Measurements from ENCODE around the gene KNDC1.

KNDC1 gene

DNA sequence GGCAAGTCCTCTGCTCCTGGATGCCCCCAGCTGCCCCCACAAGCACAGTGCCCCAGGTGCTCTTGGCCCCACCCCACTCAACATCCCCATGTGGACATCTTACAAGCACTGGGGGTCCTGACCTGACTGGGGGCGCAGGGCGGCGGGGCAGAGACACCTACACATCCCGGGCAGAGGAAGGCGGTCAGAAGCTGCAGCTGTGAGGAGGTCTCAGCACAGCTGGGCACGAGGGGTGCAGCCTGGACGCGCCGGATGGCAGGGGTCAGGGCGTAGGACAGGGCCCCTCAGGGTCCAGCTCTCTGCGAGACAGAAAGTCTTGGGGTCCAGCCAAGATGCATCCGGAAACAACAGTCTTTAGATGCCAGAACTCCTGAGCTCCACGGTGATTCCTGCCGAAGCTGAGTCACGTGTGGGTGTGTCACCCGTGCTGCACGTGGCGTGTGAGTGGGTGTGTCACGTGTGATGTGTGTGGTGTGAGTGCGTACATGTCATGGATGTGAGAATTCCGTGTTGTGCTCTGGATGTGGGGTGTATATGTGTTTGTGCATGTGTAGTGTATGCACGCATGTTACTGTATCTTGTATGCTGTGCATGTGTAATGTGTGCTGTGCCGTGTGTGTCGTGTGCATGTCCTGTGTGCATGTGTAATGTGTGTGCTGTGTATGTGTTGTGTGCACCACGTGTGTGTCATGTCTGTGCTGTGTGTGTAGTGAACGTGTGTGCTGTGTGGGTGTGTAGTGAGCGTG, 82.8 kb downstream of the KNDC1 start:
- peaks cover 25% of the 10 kb centered on the region for H3K27me3 ChIP-seq (ENCODE audit: control insufficient read depth, insufficient read depth, low read length)

DNA sequence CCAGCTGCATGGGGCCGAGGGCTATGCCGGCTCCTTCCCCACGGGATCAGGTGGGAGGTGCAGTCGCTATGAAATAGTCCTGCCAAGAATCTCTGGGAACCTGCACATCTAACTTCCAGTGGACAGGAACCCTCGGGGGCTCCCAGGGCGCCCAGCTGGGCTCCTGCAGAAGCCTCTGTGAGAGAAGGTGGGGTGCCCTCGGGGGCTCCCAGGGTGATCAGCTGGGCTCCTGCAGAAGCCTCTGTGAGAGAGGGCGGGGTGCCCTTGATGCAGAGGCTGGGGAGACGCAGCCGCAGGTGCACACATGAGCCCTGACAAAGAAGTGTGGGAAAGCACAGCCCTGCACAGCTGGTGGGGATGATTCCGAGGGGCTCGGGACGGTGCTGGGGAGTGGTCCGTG, 83.6 kb downstream of the KNDC1 start:
- Histone ChIP-seq H3K27me3 (ENCODE audit: control insufficient read depth, insufficient read depth, low read length) (peaks cover 25% of the 10 kb centered on the region), H3K36me3 (ENCODE audit: control insufficient read depth, insufficient read depth, low read length) (no peaks in the 10 kb centered on the region)

More for the DNA sequence above, 82.8 kb downstream of the KNDC1 start:
- Histone ChIP-seq H3K27ac (ENCODE audit: low read depth, low read length) (no peak overlapping the region), H3K36me3 (ENCODE audit: control insufficient read depth, insufficient read depth, low read length) (no peaks in the 10 kb centered on the region), H3K4me3 (ENCODE audit: low read length) (no peak overlapping the region), H3K9ac (ENCODE audit: low read length) (no peak overlapping the region), H3K4me1 (ENCODE audit: control insufficient read depth, insufficient read depth, low read length) (no peaks in the 10 kb centered on the region)

DNA sequence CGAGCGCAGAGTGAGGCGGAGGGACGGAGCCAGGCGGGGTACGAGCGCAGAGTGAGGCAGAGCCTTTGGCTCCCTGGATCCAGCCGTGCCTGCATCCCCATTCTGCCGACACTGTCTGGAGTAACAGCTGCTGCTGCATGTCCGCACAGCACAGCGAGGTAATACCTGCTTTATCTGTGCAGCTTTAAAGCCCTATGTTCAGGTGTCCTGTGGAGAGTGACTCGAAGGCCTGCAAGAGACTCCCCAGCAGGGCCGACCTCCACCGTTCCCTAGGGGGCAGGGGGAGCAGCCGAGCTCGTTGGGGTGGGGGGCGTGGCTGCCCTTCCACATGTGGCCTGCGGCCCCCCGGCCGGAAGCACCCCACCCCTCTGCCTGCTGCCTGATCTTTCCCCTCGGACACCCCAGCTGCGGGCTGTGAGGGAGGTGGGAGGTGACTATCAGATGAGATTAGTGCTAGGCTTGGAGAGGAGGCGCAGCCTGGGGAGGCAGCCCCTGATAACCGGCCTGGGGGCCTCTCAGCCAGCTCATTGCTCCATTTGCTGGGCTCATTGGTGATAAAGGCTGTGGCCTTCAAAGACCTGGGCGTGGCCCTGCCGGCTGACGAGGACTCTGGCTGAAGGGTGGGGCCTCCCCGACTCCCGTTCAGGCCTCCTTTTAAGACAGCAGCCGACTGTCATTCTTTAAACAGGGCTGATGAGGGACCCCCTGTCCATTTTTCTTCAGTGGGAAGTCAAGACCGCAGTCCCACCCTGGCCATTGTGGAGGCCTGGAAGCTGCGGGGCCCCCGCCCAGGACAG, 85.6 kb downstream of the KNDC1 start:
- Histone ChIP-seq H3K4me1 (ENCODE audit: control insufficient read depth, insufficient read depth, low read length) (no peaks in the 10 kb centered on the region), H3K27me3 (ENCODE audit: control insufficient read depth, insufficient read depth, low read length) (peaks cover 18% of the 10 kb centered on the region), H3K4me3 (ENCODE audit: low read length) (no peak overlapping the region), H3K36me3 (ENCODE audit: control insufficient read depth, insufficient read depth, low read length) (no peaks in the 10 kb centered on the region), H3K27ac (ENCODE audit: low read depth, low read length) (no peak overlapping the region), H3K9ac (ENCODE audit: low read length) (no peak overlapping the region)

More for the DNA sequence above, 83.6 kb downstream of the KNDC1 start:
- no peak overlapping the region for H3K27ac ChIP-seq (ENCODE audit: low read depth, low read length)
- H3K4me3 ChIP-seq (ENCODE audit: low read length): no peak overlapping the region
- H3K9ac ChIP-seq (ENCODE audit: low read length): no peak overlapping the region
- H3K4me1 ChIP-seq (ENCODE audit: control insufficient read depth, insufficient read depth, low read length): no peaks in the 10 kb centered on the region

DNA sequence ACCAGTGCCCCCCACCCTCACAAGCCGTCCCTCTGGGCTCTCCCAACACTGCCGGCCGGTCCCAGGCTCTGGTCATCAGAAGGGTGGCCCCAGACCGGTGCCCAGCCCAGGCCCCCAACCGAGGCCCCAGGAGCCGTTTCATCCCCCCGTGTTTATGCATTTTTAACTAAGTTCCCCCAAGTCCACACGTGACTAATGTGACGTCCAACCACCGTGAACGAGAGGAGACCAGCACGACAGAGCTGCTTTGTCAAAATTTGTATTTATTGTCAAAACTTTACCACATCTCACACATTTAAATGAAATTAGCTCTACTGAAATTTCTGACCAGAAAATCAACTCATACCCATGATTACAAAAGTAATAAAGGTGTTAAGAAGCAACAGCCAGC, 86.2 kb downstream of the KNDC1 start:
- peaks cover 14% of the 10 kb centered on the region for H3K27me3 ChIP-seq (ENCODE audit: control insufficient read depth, insufficient read depth, low read length)
- H3K9ac ChIP-seq (ENCODE audit: low read length): no peak overlapping the region
- no peak overlapping the region for H3K27ac ChIP-seq (ENCODE audit: low read depth, low read length)
- no peaks in the 10 kb centered on the region for H3K36me3 ChIP-seq (ENCODE audit: control insufficient read depth, insufficient read depth, low read length)
- no peak overlapping the region for H3K4me3 ChIP-seq (ENCODE audit: low read length)
- no peaks in the 10 kb centered on the region for H3K4me1 ChIP-seq (ENCODE audit: control insufficient read depth, insufficient read depth, low read length)

DNA sequence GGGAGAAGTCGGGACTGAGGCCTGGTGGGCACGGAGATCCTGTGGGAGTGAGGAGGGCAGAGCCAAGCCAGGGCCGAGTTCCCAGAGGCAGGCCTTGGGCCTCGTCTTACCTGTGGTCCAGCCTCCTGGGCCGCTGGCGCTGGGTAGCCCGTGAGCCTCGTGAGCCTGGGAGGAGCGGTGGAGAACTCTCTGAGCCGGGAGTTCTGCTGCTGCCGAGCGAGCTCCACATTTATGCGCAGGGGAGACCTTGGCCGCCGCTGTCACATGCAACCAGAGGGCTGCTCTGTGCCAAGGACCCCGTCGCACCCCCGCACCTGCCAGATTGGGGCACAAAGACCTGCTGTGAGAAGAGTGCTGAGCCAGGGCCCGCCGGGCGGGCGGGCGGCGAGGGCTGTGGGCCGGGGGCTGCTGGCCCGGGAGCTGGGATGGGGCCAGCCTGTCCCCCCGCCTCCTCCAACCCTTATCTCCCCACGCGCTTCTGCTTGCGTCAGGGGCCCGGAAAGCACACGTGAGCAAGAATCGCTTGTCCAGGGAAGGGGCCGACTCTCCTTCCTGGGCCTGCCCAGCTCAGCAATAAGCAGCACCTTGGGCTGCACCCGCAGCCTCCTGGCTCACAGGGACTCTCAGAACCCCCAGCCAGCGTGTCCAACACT, 87.8 kb downstream of the KNDC1 start:
- Histone ChIP-seq H3K27me3 (ENCODE audit: control insufficient read depth, insufficient read depth, low read length) (peaks cover 10% of the 10 kb centered on the region), H3K27ac (ENCODE audit: low read depth, low read length) (no peak overlapping the region), H3K4me1 (ENCODE audit: control insufficient read depth, insufficient read depth, low read length) (no peaks in the 10 kb centered on the region), H3K4me3 (ENCODE audit: low read length) (no peak overlapping the region), H3K36me3 (ENCODE audit: control insufficient read depth, insufficient read depth, low read length) (no peaks in the 10 kb centered on the region), H3K9ac (ENCODE audit: low read length) (no peak overlapping the region)

DNA sequence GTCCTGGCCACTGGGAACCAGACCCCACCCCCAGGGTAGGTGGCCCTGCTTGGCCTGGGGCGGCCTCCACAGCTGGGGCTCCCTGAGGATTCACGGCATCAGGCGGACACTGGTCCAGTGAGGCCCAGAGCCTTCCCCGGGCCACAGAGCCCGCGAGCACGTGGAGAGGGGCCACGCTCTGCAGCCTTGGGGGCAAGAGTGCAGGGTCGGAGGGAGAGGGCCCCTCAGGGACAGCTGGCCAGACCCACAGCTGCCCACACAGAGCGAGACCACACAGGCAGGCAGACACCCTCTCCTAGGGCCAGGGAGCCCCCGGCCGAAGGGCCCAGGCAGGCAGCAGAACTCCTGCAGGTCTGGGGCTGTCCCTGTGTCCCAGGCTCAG, 88.3 kb downstream of the KNDC1 start:
- no peak overlapping the region for H3K4me3 ChIP-seq (ENCODE audit: low read length)
- no peaks in the 10 kb centered on the region for H3K36me3 ChIP-seq (ENCODE audit: control insufficient read depth, insufficient read depth, low read length)
- H3K4me1 ChIP-seq (ENCODE audit: control insufficient read depth, insufficient read depth, low read length): no peaks in the 10 kb centered on the region
- H3K27me3 ChIP-seq (ENCODE audit: control insufficient read depth, insufficient read depth, low read length): peaks cover 10% of the 10 kb centered on the region
- H3K27ac ChIP-seq (ENCODE audit: low read depth, low read length): no peak overlapping the region
- H3K9ac ChIP-seq (ENCODE audit: low read length): no peak overlapping the region

DNA sequence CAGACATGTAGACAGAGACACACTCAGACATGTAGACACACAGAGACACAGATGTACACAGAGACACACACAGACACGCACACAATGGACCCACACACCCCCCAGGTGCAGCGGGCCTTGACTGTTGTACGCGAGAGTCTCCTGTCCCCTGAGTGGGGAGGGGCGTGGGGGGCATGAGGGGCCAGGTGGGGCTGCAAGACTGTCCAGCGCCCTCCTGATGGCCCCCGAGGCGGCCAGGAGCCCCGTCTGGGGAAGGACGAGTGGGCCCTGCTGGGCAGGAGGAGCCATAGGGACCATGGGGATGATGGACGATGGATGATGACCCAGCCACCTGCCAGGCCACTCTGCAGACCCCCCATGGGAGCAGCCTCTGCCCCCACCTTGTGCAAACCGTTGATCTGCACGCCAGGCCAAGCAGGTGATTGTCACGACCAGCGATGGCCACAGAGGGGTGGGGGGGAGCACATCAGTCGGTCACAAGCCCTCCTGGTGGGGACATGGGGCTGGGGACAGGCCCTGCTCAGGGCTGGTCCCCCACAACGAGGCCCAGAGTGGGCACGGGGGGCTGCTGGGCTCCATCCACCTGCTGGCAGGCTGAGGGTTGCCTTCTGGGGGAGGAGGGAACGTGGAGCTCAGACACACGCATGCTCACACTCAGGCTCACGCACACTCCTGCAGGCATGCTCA, 89.2 kb downstream of the KNDC1 start:
- no peak overlapping the region for H3K9ac ChIP-seq (ENCODE audit: low read length)

DNA sequence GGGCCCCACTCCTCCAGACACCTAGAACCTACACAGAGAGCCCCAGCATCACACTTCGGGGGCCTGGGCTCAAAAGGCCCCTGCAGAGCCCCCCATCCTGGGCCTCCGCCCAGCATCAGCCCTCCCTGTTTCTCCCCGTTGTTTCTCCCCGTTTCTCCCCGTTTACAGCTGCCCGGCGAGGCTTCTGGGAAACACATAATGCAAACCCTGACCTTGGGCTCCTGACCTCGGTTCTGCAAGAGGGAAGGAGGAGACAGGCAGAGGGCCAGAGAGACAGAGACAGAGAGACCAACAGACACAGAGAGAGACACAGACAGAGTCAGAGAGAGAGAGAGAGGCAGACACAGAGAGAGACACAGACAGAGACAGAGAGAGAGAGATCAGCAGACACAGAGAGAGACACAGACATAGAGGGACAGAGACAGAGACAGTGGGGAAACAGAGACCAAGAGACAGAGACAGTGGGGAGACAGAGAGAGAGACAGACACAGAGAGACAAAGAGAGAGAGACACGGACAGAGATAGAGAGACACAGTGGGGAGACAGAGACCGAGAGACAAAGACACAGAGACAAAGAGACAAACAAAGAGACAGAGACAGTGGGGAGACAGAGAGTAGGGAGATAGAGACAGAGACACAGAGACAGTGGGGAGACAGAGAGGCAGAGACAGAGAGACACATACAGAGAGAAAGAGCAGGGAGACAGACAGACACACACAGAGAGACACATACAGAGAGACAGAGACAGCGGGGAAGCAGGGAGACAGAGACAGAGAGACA, 90.1 kb downstream of the KNDC1 start:
- peaks cover 10% of the 10 kb centered on the region for H3K27me3 ChIP-seq (ENCODE audit: control insufficient read depth, insufficient read depth, low read length)
- no peaks in the 10 kb centered on the region for H3K4me1 ChIP-seq (ENCODE audit: control insufficient read depth, insufficient read depth, low read length)
- H3K27ac ChIP-seq (ENCODE audit: low read depth, low read length): no peak overlapping the region
- H3K4me3 ChIP-seq (ENCODE audit: low read length): no peak overlapping the region
- H3K9ac ChIP-seq (ENCODE audit: low read length): no peak overlapping the region
- no peaks in the 10 kb centered on the region for H3K36me3 ChIP-seq (ENCODE audit: control insufficient read depth, insufficient read depth, low read length)

More for the DNA sequence above, 89.2 kb downstream of the KNDC1 start:
- H3K27me3 ChIP-seq (ENCODE audit: control insufficient read depth, insufficient read depth, low read length): peaks cover 10% of the 10 kb centered on the region
- H3K4me1 ChIP-seq (ENCODE audit: control insufficient read depth, insufficient read depth, low read length): no peaks in the 10 kb centered on the region
- no peak overlapping the region for H3K4me3 ChIP-seq (ENCODE audit: low read length)
- H3K36me3 ChIP-seq (ENCODE audit: control insufficient read depth, insufficient read depth, low read length): no peaks in the 10 kb centered on the region
- no peak overlapping the region for H3K27ac ChIP-seq (ENCODE audit: low read depth, low read length)

DNA sequence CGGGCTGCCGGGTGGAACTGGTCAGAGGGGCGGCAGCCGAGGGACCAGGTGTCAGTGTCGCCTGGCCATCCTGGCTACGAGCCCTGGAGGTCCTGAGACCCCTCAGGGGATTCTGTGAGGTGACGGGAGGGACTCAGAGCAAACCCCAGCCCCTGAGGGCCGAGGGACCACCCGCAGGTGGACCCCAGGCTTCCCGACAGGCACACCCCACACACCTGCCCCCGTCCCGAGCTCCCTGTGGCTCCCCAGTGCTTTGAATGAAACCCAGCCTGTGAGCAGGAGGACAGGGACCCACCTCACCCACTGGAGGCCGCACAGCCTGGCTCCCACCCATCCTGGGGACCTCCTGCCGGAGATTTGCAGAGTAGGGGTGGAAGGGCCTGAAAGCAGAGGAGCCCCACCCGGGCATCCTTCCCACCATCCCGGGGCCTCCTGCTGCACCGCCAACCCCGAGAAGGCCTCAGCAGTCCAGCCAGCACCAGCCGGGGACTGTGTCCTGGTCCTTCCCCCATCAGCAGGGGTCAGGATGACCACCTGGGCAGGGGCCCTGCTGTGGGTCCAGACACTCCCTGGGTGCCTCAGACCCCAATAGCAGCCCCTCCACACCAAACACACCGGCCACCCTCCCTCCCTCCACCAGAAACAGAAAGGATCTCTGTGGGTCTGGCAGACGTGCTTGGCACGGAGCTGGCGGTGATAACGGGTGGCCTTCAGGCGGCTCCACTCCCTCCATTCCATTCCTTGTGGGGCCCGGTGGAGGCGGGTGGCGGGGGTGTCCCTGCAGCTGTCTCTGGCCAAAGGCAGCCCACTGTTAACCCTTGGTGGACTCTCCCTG, 91.6 kb downstream of the KNDC1 start:
- Histone ChIP-seq H3K4me1 (ENCODE audit: control insufficient read depth, insufficient read depth, low read length) (no peaks in the 10 kb centered on the region), H3K4me3 (ENCODE audit: low read length) (no peak overlapping the region), H3K36me3 (ENCODE audit: control insufficient read depth, insufficient read depth, low read length) (no peaks in the 10 kb centered on the region), H3K27ac (ENCODE audit: low read depth, low read length) (no peak overlapping the region), H3K9ac (ENCODE audit: low read length) (no peak overlapping the region), H3K27me3 (ENCODE audit: control insufficient read depth, insufficient read depth, low read length) (peaks cover 4% of the 10 kb centered on the region)

DNA sequence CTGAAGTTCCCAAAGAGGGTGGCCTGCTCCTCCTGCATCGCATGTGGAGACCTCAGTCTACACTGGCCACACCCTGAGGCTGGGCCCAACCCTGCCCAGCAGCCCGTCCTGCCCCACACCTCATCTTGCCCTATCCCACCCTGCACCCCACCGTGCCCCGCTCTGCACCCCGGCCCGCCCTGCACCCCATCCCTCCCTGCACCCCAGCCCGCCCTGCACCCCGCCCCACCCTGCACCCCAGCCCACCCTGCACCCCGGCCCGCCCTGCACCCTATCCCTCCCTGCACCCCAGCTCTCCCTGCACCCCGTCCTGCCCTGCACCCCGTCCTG, 92.2 kb downstream of the KNDC1 start:
- Histone ChIP-seq H3K4me3 (ENCODE audit: low read length) (no peak overlapping the region), H3K36me3 (ENCODE audit: control insufficient read depth, insufficient read depth, low read length) (no peaks in the 10 kb centered on the region), H3K27ac (ENCODE audit: low read depth, low read length) (no peak overlapping the region), H3K4me1 (ENCODE audit: control insufficient read depth, insufficient read depth, low read length) (no peaks in the 10 kb centered on the region), H3K27me3 (ENCODE audit: control insufficient read depth, insufficient read depth, low read length) (peaks cover 4% of the 10 kb centered on the region), H3K9ac (ENCODE audit: low read length) (no peak overlapping the region)

DNA sequence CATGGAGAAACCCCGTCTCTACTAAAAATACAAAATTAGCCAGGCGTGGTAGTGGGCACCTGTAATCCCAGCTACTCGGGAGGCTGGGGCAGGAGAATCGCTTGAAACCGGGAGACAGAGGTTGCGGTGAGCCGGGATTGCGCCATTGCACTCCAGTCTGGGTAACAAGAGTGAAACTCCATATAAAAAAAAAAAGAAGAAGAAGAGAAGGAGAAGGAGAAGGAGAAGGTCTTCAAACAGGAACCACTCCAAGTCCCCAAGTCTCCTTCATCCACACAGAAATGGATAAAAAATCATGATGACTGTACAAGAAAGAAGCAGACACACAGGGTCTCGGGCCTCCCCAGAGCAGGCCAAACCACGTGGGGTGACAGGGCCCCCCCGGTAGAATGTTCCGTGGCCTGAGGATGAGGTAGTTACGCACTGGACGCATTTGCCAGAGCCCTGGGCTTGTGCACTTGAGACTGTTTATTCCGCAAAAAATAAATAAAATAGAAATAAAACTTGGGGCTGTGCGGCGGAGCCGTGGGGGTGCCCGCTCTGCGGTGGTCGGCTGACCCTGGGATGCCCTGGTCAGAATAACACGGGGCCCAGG, 93.4 kb downstream of the KNDC1 start:
- H3K4me1 ChIP-seq (ENCODE audit: control insufficient read depth, insufficient read depth, low read length): no peaks in the 10 kb centered on the region
- no peak overlapping the region for H3K27ac ChIP-seq (ENCODE audit: low read depth, low read length)
- no peak overlapping the region for H3K9ac ChIP-seq (ENCODE audit: low read length)
- H3K4me3 ChIP-seq (ENCODE audit: low read length): no peak overlapping the region
- no peaks in the 10 kb centered on the region for H3K27me3 ChIP-seq (ENCODE audit: control insufficient read depth, insufficient read depth, low read length)
- H3K36me3 ChIP-seq (ENCODE audit: control insufficient read depth, insufficient read depth, low read length): no peaks in the 10 kb centered on the region

Data from rectal smooth muscle tissue (tissue), 1 donor.